ENCODE data around the gene ZNF841. TPM values are rescaled to one million over a fixed set of nuclear protein-coding genes. Genes with fewer than 3 reads are reported as not detected.

ZNF841 gene
- total RNA-seq, 2 donors from 2014 or later, result 16.3 to 80.4 TPM

DNA sequence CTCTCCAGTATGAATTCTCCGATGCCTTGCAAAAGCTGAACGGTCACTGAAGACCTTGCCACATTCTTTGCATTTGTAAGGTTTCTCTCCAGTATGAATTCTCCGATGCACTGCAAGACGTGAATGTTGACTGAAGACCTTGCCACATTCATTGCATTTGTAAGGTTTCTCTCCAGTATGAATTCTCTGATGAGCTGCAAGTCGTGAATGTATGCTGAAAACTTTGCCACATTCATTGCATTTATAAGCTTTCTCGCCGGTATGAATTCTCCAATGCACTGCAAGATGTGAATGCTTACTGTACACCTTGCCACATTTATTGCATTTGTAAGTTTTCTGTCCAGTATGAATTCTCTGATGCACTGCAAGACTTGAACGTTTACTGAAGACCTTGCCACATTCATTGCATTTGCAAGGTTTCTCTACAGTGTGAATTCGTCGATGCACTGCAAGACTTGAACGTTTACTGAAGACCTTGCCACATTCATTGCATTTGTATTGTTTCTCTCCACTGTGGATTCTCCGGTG lies 20.0 kb upstream of the ZNF841 start:
- TF ChIP-seq, protein P1, sequence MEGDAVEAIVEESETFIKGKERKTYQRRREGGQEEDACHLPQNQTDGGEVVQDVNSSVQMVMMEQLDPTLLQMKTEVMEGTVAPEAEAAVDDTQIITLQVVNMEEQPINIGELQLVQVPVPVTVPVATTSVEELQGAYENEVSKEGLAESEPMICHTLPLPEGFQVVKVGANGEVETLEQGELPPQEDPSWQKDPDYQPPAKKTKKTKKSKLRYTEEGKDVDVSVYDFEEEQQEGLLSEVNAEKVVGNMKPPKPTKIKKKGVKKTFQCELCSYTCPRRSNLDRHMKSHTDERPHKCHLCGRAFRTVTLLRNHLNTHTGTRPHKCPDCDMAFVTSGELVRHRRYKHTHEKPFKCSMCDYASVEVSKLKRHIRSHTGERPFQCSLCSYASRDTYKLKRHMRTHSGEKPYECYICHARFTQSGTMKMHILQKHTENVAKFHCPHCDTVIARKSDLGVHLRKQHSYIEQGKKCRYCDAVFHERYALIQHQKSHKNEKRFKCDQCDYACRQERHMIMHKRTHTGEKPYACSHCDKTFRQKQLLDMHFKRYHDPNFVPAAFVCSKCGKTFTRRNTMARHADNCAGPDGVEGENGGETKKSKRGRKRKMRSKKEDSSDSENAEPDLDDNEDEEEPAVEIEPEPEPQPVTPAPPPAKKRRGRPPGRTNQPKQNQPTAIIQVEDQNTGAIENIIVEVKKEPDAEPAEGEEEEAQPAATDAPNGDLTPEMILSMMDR (IDR thresholded peaks at IDR 0.05), result no peak
- TF ChIP-seq POLR2A (IDR thresholded peaks at IDR 0.05), result no peak
- H3K27me3 ChIP-seq, result peaks cover 0 to 4% of the 10 kb centered on the region in 2 donors
- no peak overlapping the region for H3K4me3 ChIP-seq
- peaks cover 32% of the 10 kb centered on the region in 2 donors for H3K36me3 ChIP-seq (replicated peaks in 1 of 2; ENCODE audit: insufficient read depth in 1 of 2, low read depth in 2 of 2)
- DNase-seq (no peak), ATAC-seq (no peak)
- intact Hi-C loops (cut with DNase I), result no loop called here
- H3K4me1 ChIP-seq, result no peaks in the 10 kb centered on the region
- 96% methylated on average over 12 of the region's 12 CpGs for whole genome bisulfite sequencing, 2 donors
- H3K9me3 ChIP-seq, result peaks cover 0 to 88% (median 23%) of the 10 kb centered on the region in 3 donors
- no peak overlapping the region for H3K27ac ChIP-seq

DNA sequence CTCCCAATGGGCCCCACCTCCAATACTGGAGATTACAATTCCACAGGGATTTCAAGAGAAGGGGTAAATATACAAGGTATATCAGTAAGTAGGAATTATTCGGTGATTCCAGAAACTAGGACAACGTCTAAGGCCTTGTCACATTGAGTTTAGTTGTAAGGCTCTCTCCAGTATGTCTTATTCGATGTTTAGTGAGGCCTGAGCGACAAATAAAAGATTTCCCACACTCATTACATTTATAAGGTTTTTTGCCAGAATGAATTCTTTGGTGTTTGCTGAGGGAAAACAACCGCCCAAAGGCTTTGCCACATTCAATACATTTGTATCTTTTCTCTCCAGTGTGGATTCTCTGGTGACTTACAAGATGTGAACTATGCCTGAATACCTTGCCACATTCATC lies 19.1 kb upstream of the ZNF841 start:
- H3K9me3 ChIP-seq, result peaks cover 0 to 87% (median 22%) of the 10 kb centered on the region in 3 donors
- intact Hi-C loops (cut with DNase I), result no loop called here
- TF ChIP-seq POLR2A (IDR thresholded peaks at IDR 0.05), result no peak
- TF ChIP-seq, protein P1 (IDR thresholded peaks at IDR 0.05), result no peak
- no peak for DNase-seq
- no peak overlapping the region for H3K4me3 ChIP-seq
- H3K36me3 ChIP-seq (replicated peaks in 1 of 2; ENCODE audit: insufficient read depth in 1 of 2, low read depth in 2 of 2), result peaks cover 25 to 32% of the 10 kb centered on the region in 2 donors
- ATAC-seq, result no peak
- H3K4me1 ChIP-seq, result no peaks in the 10 kb centered on the region
- 91 to 93% methylated on average over 5 of the region's 5 CpGs for WGBS, 2 donors
- H3K27ac ChIP-seq, result no peak overlapping the region
- H3K27me3 ChIP-seq, result peaks cover 0 to 4% of the 10 kb centered on the region in 2 donors

DNA sequence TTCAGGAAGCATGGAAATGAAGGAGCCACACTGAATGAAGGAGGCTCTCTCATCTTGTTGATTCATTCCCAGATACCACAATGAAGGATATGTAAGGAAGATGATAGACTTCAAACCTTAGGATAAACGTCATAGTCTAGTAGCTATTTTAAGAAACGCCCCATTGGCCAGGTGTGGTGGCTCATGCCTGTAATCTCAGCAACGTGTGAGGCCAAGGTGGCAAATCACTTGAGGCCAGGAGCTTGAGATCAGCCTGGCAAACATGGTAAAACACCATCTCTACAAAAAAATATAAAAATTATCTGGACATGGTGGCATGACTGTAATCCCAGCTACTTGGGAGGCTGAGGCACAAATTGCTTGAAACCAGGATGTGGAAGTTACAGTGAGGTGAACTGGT lies 17.1 kb upstream of the ZNF841 start:
- peaks cover 16 to 17% of the 10 kb centered on the region in 2 donors for H3K36me3 ChIP-seq (replicated peaks in 1 of 2; ENCODE audit: insufficient read depth in 1 of 2, low read depth in 2 of 2)
- peaks cover 0 to 80% (median 14%) of the 10 kb centered on the region in 3 donors for H3K9me3 ChIP-seq
- ATAC-seq, result no peak
- no peak for DNase-seq
- no peaks in the 10 kb centered on the region for H3K4me1 ChIP-seq
- H3K27ac ChIP-seq, result no peak overlapping the region
- 85 to 94% methylated on average over 3 of the region's 3 CpGs for WGBS, 2 donors
- intact Hi-C loops (cut with DNase I), result no loop called here
- TF ChIP-seq, protein P1 (IDR thresholded peaks at IDR 0.05), result no peak
- no peak for TF ChIP-seq POLR2A (IDR thresholded peaks at IDR 0.05)
- no peaks in the 10 kb centered on the region for H3K27me3 ChIP-seq
- H3K4me3 ChIP-seq, result no peak overlapping the region

DNA sequence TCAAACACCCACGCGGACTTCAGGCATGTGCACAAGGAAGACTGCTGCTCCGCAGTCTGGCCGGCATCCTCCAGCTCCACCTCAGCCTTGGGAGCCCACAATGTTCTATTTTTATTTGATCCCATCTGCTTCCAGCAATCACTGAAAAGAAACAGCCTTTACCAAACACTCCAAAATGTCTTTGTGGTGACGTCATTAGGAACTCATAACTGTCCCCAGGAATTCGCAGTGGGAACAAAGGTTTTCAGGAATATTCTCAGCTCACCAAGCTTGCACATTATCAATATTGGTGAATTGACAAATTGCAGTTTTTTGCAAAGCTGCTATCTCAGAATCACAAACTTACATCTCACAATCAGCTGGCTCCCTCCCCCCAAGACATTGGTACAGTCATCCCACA lies 15.2 kb upstream of the ZNF841 start:
- Histone ChIP-seq H3K4me3 (no peak overlapping the region), H3K4me1 (no peaks in the 10 kb centered on the region), H3K36me3 (replicated peaks in 1 of 2; ENCODE audit: insufficient read depth in 1 of 2, low read depth in 2 of 2) (peaks cover 2 to 4% of the 10 kb centered on the region in 2 donors), H3K27ac (no peak overlapping the region), H3K9me3 (peaks cover 0 to 82% (median 12%) of the 10 kb centered on the region in 3 donors), H3K27me3 (no peaks in the 10 kb centered on the region)
- no peak for ATAC-seq
- DNase-seq, result no peak
- 93 to 94% methylated on average over 6 of the region's 6 CpGs for WGBS, 2 donors
- no peak for TF ChIP-seq POLR2A (IDR thresholded peaks at IDR 0.05)
- TF ChIP-seq, protein P1 (IDR thresholded peaks at IDR 0.05), result no peak
- intact Hi-C loops (cut with DNase I), result no loop called here

DNA sequence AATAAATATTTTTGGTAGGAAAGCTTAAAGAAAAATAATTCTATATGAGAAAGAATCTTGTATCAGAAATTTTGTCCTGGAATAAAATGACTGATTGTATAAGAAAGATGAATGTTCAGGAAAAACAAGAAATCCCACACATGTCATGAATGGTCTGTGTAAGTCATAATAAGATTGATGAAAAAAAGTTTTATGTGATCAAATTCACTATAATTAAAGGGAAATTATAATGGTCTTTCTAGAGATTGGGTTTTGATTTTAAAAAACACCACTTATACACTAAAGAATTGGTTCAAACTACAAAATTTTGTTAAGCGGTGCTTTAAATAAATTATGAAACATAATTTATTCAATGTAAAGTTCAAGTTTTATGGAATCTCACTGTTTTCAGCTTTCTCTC lies 7.2 kb upstream of the ZNF841 start:
- Histone ChIP-seq H3K4me3 (no peak overlapping the region), H3K36me3 (replicated peaks in 1 of 2; ENCODE audit: insufficient read depth in 1 of 2, low read depth in 2 of 2) (no peaks in the 10 kb centered on the region), H3K4me1 (no peaks in the 10 kb centered on the region), H3K9me3 (peaks cover 0 to 24% (median 3%) of the 10 kb centered on the region in 3 donors), H3K27ac (no peak overlapping the region), H3K27me3 (no peaks in the 10 kb centered on the region)
- intact Hi-C loops (cut with DNase I), result no loop called here
- WGBS, 2 donors, result 94 to 100% methylated on average over 1 of the region's 1 CpG
- TF ChIP-seq POLR2A (IDR thresholded peaks at IDR 0.05), result no peak
- TF ChIP-seq, protein P1 (IDR thresholded peaks at IDR 0.05), result no peak
- DNase-seq (no peak), ATAC-seq (no peak)

All from body of pancreas (tissue), 4 donors.